PFSK-1 (cell line): ENCODE data around the gene TMEM271.

ENCODE experiments used
- SIN3A ChIP-seq: IDR thresholded peaks from 2 replicates; pipeline ENCODE4 v1.6.1; 2012; ENCODE audit warnings: mild to moderate bottlenecking, low read length, moderate library complexity, borderline replicate concordance; ENCODE audit not compliant: insufficient read depth
- TF ChIP-seq, protein P1 (sequence below), 2 experiments: IDR thresholded peaks; 2 replicates each; pipeline versions ENCODE4 v1.6.1 to v1.8.0; 2011 to 2012; ENCODE audit warnings: low read depth in 2 of 2, low read length in 2 of 2, control low read depth in 1 of 2, inconsistent platforms in 1 of 2, mild to moderate bottlenecking in 1 of 2, moderate library complexity in 1 of 2; ENCODE audit not compliant: insufficient read depth in 1 of 2

DNA sequence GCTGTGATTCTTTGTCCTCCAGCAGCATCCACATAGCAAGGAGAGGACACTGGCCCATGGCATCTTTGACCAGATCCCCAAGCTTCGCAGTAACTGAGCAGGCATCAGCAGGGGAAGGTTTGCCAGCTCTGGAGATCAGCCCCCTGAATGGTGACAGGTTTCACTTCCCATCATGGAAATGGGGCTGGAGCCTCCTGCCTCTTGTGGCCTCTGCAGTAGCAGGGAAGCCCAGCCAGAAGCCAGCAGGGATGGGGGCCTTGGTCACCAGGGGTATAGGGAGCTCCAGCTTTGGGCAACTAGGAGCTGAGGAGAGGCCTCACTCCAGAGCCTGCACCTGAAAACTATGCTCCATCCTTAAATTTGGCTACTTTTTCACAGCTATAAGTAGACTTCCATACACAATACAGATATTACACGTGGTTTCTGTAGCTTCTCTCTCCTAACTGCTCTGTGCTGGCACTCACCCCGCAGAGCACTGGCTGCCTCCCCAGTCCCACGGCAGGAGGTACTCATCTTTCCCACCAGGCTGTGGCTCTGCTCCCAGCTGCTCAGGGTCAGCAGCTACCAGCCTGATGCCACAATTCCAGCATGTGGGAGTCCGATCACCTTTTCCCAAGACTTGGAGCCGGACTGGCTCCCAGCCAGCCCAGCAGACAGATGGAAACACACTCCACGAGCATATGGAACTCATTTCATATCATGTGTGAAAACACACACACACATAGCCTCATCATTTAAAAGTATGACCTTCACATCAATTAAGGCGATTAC lies 2.8 kb downstream of the TMEM271 start:
- no peak for TF ChIP-seq SIN3A
- TF ChIP-seq, protein P1, sequence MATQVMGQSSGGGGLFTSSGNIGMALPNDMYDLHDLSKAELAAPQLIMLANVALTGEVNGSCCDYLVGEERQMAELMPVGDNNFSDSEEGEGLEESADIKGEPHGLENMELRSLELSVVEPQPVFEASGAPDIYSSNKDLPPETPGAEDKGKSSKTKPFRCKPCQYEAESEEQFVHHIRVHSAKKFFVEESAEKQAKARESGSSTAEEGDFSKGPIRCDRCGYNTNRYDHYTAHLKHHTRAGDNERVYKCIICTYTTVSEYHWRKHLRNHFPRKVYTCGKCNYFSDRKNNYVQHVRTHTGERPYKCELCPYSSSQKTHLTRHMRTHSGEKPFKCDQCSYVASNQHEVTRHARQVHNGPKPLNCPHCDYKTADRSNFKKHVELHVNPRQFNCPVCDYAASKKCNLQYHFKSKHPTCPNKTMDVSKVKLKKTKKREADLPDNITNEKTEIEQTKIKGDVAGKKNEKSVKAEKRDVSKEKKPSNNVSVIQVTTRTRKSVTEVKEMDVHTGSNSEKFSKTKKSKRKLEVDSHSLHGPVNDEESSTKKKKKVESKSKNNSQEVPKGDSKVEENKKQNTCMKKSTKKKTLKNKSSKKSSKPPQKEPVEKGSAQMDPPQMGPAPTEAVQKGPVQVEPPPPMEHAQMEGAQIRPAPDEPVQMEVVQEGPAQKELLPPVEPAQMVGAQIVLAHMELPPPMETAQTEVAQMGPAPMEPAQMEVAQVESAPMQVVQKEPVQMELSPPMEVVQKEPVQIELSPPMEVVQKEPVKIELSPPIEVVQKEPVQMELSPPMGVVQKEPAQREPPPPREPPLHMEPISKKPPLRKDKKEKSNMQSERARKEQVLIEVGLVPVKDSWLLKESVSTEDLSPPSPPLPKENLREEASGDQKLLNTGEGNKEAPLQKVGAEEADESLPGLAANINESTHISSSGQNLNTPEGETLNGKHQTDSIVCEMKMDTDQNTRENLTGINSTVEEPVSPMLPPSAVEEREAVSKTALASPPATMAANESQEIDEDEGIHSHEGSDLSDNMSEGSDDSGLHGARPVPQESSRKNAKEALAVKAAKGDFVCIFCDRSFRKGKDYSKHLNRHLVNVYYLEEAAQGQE (IDR thresholded peaks at IDR 0.05; ENCODE audit: insufficient read depth in 1 of 2, low read depth in 2 of 2, low read length in 2 of 2), result no peak
